ENCODE measurements around the gene PPP2R1B. TPM values are rescaled to one million over a fixed set of nuclear protein-coding genes. Genes with fewer than 3 reads are reported as not detected.

PPP2R1B gene
- polyA plus RNA-seq, 1 donor from 2014 or later = 10.4 TPM

DNA sequence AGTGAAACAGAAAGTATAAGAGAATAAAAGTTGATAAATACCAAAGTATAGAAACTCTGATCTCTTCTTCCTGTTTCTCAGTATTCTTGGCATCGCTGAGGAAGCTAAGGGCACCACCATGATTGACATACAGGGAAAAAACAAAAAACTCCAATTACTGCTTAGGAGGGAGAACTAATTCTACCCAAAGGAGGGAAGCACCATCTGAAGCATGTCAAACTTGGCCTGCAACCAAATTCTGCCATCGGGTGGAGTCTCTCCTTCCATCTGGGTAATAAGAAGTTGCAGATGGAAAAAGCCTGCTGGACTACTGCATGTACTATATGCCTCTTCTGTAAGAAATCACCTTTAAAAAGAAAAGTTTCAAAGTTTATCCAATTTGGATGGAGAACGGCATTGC is 30.5 kb upstream of the PPP2R1B start:
- Histone ChIP-seq H2AFZ (ENCODE audit: low read depth, low read length) (no peak overlapping the region), H3K9me2 (ENCODE audit: insufficient read depth, low read length) (no peaks in the 10 kb centered on the region), H3K9me3 (ENCODE audit: low read length) (no peaks in the 10 kb centered on the region), H3K36me3 (ENCODE audit: insufficient read depth, low read length) (peaks cover 9% of the 10 kb centered on the region), H3K79me2 (replicated peaks; ENCODE audit: insufficient read depth, low read length) (no peaks in the 10 kb centered on the region), H3K4me2 (ENCODE audit: low read length) (no peak overlapping the region), H4K20me1 (ENCODE audit: insufficient read depth) (no peaks in the 10 kb centered on the region), H3F3A (ENCODE audit: insufficient read depth, low read length, poor library complexity, severe bottlenecking) (no peaks in the 10 kb centered on the region), H3K4me3 (ENCODE audit: low read length) (no peak overlapping the region), H3K9ac (ENCODE audit: low read length) (no peak overlapping the region), H3K27me3 (ENCODE audit: insufficient read depth, low read depth, low read length) (no peaks in the 10 kb centered on the region), H3K27ac (ENCODE audit: low read length) (no peak overlapping the region)
- TF ChIP-seq SMC3 (conservative IDR thresholded peaks at IDR 0.05; ENCODE audit: poor library complexity) (no peak), EP300 (conservative IDR thresholded peaks at IDR 0.05; ENCODE audit: poor library complexity, severe bottlenecking) (no peak), EZH2 (IDR thresholded peaks at IDR 0.05; ENCODE audit: borderline replicate concordance, insufficient read depth, low read length, poor library complexity, severe bottlenecking) (no peak), TAF1 (IDR thresholded peaks at IDR 0.05; ENCODE audit: low read depth) (no peak)
- TF ChIP-seq, protein P1, sequence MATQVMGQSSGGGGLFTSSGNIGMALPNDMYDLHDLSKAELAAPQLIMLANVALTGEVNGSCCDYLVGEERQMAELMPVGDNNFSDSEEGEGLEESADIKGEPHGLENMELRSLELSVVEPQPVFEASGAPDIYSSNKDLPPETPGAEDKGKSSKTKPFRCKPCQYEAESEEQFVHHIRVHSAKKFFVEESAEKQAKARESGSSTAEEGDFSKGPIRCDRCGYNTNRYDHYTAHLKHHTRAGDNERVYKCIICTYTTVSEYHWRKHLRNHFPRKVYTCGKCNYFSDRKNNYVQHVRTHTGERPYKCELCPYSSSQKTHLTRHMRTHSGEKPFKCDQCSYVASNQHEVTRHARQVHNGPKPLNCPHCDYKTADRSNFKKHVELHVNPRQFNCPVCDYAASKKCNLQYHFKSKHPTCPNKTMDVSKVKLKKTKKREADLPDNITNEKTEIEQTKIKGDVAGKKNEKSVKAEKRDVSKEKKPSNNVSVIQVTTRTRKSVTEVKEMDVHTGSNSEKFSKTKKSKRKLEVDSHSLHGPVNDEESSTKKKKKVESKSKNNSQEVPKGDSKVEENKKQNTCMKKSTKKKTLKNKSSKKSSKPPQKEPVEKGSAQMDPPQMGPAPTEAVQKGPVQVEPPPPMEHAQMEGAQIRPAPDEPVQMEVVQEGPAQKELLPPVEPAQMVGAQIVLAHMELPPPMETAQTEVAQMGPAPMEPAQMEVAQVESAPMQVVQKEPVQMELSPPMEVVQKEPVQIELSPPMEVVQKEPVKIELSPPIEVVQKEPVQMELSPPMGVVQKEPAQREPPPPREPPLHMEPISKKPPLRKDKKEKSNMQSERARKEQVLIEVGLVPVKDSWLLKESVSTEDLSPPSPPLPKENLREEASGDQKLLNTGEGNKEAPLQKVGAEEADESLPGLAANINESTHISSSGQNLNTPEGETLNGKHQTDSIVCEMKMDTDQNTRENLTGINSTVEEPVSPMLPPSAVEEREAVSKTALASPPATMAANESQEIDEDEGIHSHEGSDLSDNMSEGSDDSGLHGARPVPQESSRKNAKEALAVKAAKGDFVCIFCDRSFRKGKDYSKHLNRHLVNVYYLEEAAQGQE (IDR thresholded peaks at IDR 0.05; ENCODE audit: borderline replicate concordance) = no peak

DNA sequence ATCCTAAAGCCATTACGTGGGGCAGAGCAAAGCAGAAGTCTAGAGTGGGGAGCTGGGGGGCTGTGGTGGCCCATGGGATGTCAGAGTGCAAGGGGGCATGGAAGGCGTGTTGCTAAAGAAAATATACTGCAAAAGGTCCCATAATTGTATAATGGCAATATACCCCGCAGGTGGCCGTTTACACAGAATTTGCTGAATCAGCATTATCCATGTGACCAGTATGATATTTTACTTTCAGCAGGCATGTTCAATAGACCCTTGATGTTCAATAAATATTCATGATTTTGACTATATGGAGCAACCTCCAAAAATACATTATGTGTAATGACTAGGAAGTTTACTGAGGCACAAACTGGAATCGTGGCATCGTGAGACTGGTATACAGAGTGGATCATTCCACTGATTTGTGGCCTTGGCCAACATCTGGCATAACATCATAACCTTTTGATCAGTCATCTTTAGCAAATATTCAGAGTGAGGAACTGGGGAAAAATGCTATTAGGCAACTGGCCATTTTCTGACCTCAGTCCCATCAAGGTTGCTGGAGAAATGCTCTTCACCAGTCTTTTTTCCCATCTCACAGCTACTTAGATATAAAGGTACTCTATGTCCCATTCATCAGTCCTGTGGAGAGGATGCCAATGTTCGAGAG is 29.3 kb upstream of the PPP2R1B start:
- H3K27me3 ChIP-seq (ENCODE audit: insufficient read depth, low read depth, low read length) = no peaks in the 10 kb centered on the region
- no peak overlapping the region for H3K27ac ChIP-seq (ENCODE audit: low read length)
- peaks cover 9% of the 10 kb centered on the region for H3K36me3 ChIP-seq (ENCODE audit: insufficient read depth, low read length)
- H3K4me3 ChIP-seq (ENCODE audit: low read length) = no peak overlapping the region
- H2AFZ ChIP-seq (ENCODE audit: low read depth, low read length) = no peak overlapping the region
- no peak for TF ChIP-seq EZH2 (IDR thresholded peaks at IDR 0.05; ENCODE audit: borderline replicate concordance, insufficient read depth, low read length, poor library complexity, severe bottlenecking)
- TF ChIP-seq POLR2AphosphoS5 (IDR thresholded peaks at IDR 0.05) = no peak
- TF ChIP-seq EP300 (conservative IDR thresholded peaks at IDR 0.05; ENCODE audit: poor library complexity, severe bottlenecking) = no peak
- TF ChIP-seq, protein P1 (IDR thresholded peaks at IDR 0.05; ENCODE audit: borderline replicate concordance) = no peak
- no peak for TF ChIP-seq RAD21 (conservative IDR thresholded peaks at IDR 0.05)
- TF ChIP-seq MXI1 (conservative IDR thresholded peaks at IDR 0.05; ENCODE audit: poor library complexity, severe bottlenecking) = no peak
- TF ChIP-seq, protein P2, sequence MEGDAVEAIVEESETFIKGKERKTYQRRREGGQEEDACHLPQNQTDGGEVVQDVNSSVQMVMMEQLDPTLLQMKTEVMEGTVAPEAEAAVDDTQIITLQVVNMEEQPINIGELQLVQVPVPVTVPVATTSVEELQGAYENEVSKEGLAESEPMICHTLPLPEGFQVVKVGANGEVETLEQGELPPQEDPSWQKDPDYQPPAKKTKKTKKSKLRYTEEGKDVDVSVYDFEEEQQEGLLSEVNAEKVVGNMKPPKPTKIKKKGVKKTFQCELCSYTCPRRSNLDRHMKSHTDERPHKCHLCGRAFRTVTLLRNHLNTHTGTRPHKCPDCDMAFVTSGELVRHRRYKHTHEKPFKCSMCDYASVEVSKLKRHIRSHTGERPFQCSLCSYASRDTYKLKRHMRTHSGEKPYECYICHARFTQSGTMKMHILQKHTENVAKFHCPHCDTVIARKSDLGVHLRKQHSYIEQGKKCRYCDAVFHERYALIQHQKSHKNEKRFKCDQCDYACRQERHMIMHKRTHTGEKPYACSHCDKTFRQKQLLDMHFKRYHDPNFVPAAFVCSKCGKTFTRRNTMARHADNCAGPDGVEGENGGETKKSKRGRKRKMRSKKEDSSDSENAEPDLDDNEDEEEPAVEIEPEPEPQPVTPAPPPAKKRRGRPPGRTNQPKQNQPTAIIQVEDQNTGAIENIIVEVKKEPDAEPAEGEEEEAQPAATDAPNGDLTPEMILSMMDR (IDR thresholded peaks at IDR 0.05; ENCODE audit: poor library complexity, severe bottlenecking) = no peak
- no peak for TF ChIP-seq TAF1 (IDR thresholded peaks at IDR 0.05; ENCODE audit: low read depth)
- no peak for TF ChIP-seq SMC3 (conservative IDR thresholded peaks at IDR 0.05; ENCODE audit: poor library complexity)
- no peaks in the 10 kb centered on the region for H3K79me2 ChIP-seq (replicated peaks; ENCODE audit: insufficient read depth, low read length)
- no peak overlapping the region for H3K4me2 ChIP-seq (ENCODE audit: low read length)
- no peaks in the 10 kb centered on the region for H3K9me3 ChIP-seq (ENCODE audit: low read length)
- no peaks in the 10 kb centered on the region for H4K20me1 ChIP-seq (ENCODE audit: insufficient read depth)
- H3K9ac ChIP-seq (ENCODE audit: low read length) = no peak overlapping the region
- H3F3A ChIP-seq (ENCODE audit: insufficient read depth, low read length, poor library complexity, severe bottlenecking) = no peaks in the 10 kb centered on the region
- H3K9me2 ChIP-seq (ENCODE audit: insufficient read depth, low read length) = no peaks in the 10 kb centered on the region

Measured in neural cell (in vitro differentiated cells).